ENCODE data around the gene NLRC5.

Gene NLRC5

DNA sequence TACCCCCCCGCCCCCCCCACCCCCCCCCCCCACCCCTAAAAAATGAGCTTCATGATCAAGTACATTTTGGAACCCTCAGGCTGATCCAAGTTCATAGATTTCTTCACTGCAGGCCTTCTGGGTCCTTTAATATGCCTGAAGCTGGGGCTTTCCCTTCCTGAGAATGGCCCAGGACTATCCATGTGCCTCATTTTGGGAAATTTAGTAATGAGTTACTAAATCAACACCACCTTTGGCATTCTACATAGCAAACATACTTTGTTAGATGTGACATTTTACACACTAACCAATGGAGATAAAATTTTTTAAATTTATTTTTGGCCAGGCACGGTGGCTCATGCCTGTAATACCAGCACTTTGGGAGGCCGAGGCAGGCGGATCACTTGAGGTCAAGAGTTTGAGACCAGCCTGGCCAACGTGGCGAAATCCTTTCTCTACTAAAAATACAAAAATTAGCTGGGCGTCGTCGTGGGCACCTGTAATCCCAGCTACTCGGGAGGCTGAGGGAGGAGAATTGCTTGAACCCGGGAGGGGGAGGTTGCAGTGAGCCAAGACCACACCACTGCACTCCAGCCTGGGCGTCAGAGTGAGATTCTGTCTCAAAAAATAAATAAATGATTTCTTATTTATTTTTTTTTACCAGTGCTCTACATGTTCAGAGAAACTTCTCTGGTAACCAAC is 43.4 kb upstream of the NLRC5 start:
- H3K4me3 ChIP-seq (ENCODE audit: low read depth, low read length): no peak overlapping the region
- TF ChIP-seq, protein P1, sequence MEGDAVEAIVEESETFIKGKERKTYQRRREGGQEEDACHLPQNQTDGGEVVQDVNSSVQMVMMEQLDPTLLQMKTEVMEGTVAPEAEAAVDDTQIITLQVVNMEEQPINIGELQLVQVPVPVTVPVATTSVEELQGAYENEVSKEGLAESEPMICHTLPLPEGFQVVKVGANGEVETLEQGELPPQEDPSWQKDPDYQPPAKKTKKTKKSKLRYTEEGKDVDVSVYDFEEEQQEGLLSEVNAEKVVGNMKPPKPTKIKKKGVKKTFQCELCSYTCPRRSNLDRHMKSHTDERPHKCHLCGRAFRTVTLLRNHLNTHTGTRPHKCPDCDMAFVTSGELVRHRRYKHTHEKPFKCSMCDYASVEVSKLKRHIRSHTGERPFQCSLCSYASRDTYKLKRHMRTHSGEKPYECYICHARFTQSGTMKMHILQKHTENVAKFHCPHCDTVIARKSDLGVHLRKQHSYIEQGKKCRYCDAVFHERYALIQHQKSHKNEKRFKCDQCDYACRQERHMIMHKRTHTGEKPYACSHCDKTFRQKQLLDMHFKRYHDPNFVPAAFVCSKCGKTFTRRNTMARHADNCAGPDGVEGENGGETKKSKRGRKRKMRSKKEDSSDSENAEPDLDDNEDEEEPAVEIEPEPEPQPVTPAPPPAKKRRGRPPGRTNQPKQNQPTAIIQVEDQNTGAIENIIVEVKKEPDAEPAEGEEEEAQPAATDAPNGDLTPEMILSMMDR (IDR thresholded peaks at IDR 0.05; ENCODE audit: low read depth, low read length): no peak

DNA sequence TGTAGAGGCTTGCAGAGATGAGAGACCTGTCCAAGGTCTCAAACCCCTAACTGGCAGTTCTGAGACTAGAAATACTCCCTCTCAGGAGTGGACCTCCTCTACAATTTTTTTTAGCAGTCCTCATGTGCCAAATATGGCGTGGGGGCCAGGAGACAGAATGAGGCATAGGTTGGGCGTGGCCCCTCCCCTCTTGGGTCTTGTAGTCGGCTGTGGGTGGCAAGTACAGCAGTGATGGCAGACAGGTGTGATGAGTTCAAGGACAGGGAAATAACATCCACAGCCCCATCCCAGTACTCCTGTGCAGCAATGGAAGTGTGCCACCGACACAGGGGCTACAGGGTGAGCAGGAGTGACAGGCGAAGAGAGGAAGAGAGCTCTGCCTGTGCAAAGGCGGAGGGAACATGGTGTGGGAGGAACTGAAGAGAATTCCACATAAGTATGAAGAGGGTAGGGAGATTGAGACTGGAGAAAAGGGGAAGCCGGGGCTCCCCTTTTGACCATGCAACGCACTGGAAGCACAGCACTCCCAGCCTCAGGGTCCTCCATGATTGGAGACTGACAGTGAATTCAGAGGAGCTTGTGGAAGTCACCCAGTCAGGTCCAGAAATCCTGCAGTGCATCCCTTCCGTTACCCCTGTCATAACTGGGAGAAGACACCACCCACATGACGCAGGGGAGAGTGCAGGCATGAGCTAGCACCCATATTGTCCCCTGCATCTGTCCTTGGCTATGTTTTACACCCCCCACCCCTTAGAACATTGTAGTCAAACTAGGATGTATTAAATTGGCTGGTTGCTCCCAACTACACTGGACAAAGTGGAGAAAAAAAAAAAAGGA is 42.4 kb upstream of the NLRC5 start:
- H3K4me3 ChIP-seq (ENCODE audit: low read depth, low read length): no peak overlapping the region
- TF ChIP-seq, protein P1 (IDR thresholded peaks at IDR 0.05; ENCODE audit: low read depth, low read length): no peak

DNA sequence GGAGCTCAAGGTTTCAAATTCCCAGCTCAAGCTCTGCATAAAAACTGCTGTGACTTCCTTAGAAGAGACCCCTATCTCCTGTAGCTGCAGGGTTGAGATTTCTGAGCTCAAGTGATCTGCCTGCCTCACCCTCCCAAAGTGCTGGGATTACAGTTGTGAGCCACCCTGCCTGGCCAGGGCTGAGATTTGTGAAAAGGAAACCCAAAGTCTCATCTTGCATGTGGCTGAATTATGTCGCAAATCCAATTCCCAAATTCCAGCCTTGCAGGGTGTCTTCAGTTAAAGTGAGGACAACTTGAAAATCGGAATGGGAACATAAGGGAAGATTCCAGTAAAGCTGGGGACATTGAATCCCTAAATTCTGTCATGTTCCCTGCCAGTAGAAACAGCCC is 41.8 kb upstream of the NLRC5 start:
- TF ChIP-seq, protein P1 (IDR thresholded peaks at IDR 0.05; ENCODE audit: low read depth, low read length): no peak
- no peak overlapping the region for H3K4me3 ChIP-seq (ENCODE audit: low read depth, low read length)

DNA sequence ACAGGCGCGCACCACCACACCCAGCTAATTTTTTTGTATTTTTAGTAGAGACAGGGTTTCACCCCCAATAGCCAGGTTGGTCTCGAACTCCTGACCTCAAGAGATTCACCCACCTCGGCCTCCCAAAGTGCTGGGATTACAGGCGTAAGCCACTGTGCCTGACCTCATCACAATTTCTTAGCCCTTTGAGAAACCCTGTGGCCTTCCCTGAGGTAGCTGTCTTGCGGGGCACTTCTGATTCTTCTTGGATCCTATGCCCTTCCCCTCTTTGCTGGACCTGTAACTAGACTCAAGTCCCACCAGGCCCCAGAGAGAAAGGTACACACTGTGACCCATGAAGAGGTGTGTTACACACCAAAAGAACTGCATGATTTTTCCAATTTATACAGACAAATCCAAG is 41.1 kb upstream of the NLRC5 start:
- TF ChIP-seq, protein P1 (IDR thresholded peaks at IDR 0.05; ENCODE audit: low read depth, low read length): no peak
- no peak overlapping the region for H3K4me3 ChIP-seq (ENCODE audit: low read depth, low read length)

DNA sequence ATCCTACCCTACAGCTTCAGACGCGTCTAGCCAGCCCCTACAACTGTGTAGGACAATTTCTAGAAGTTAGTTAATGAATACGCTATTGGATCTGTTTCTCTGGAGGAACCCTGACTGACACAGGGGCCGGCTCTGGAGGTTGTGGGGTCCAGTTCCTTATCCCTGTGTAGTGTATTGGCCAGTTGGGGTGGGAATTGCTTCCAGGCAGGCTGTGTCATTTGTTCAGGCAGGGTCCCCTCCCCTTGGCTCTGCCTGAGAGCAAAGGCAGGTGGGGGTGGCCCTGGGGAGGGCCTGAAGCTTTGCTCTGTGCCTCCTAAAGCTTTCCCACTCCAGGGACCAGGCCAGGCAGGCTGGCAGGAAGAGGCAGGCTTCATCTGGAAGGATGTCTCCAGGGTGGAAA is 39.3 kb upstream of the NLRC5 start:
- TF ChIP-seq, protein P1 (IDR thresholded peaks at IDR 0.05; ENCODE audit: low read depth, low read length): no peak
- no peak overlapping the region for H3K4me3 ChIP-seq (ENCODE audit: low read depth, low read length)

DNA sequence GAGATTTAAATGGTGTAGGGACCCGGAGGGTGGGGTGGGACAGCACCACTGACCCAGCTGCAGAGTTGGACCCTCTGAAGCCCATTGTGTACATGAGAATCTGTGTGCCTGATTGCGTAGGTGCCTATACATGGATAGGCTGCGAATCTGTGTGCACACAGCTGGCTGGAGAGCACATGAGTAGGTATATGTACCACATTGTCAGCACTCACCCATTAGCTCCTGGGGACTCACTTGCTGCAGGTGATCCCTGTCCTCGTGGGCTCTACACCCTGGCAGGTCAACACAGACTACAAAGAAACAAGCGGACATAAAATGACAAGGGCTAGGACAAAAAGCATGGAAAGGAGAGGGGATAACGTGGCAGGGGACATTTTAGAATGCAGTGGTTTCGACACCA is 38.9 kb upstream of the NLRC5 start:
- H3K4me3 ChIP-seq (ENCODE audit: low read depth, low read length): no peak overlapping the region
- TF ChIP-seq, protein P1 (IDR thresholded peaks at IDR 0.05; ENCODE audit: low read depth, low read length): no peak

Data from WI38 (cell line).